ENCODE results near the gene CRACR2B.
A peak's percentile ranks its signal among the peaks of the same experiment; 100 is the strongest.

DNA sequence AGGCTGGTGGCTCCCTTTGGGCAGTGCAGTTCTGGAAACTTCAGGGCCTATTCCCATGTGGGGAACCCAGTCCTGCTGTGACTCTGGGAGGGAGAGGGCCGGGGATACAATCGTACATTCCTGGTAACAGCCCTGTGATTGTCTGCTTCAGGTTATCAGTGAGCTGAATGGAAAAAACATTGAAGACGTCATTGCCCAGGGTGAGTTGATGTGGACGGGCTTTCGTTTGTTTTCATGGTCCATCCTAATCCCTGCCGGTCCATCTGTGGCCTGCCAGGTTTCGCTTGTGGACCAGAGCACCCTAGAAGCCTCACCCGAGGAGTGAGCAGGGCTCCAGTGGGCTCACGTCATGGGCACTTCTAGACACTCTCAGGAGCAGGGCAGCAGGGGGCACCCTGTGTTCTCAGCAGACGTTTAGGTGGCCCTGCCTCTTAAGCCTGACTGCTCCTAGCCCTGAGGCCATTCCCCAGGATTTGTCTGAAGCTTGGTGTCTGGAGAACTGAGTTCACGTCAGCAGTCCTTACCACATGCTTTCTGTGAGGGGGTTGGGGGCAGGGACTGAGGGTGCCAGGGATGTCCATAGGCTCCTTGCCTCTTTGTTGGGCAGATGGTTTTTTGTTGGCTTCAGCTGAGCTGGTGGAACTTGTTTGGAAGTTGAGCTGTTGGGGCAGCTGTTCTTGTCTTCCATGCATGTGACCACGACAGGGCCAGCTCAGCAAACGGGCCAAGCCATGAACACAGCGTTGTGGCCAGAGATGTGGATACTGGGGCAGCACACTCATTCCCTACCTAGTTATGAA, 16.1 kb upstream of the CRACR2B start:
- TF ChIP-seq CTCF (IDR thresholded peaks at IDR 0.05) (peak in 1 of 12 donors; percentile 15), POLR2A (IDR thresholded peaks at IDR 0.05) (no peak)

Data from heart left ventricle (tissue), 13 donors.